Transverse colon (tissue), 4 donors: ENCODE data around the gene FBH1.
"Not testable (repeated sequence)": the region's sequence is repeated elsewhere in the genome, so short reads cannot be mapped to it uniquely, and the experiment has no call there.

Experiments
- CTCF ChIP-seq, 5 experiments: fragments of 200-600 bp in 3 of 5; fragments of 450-650 bp in 2 of 5; sonication (generic) in 3 of 5; IDR thresholded peaks; 1 replicate in 2 of 5; 2 replicates in 3 of 5; pipeline ENCODE4 v1.5.1; 2016 to 2017; ENCODE audit warnings: antibody characterized with exemption in 5 of 5, inconsistent platforms in 3 of 5, mild to moderate bottlenecking in 2 of 5, moderate library complexity in 1 of 5
- POLR2AphosphoS5 ChIP-seq, 3 donors: sonication (generic); formaldehyde crosslinking; IDR thresholded peaks; one replicate each; pipeline ENCODE4 v1.6.1; 2016; ENCODE audit warnings: antibody characterized with exemption in 3 of 3

DNA sequence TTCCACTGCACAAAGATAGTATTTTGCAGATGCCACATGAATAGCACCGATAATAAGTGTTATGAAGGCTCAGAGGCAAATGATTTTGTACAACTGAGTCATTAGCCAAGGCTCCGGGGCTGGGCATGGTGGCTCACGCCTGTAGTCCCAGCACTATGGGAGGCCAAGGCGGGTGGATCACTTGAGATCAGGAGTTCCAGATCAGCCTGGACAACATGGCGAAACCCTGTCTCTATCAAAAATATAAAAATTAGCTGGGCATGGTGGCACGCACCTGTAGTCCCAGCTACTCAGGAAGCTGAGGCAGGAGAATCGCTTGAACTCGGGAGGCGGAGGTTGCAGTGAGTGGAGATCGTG is 56.4 kb downstream of the FBH1 start:
- not testable (repeated sequence) for TF ChIP-seq CTCF, POLR2AphosphoS5 (IDR thresholded peaks at IDR 0.05)
